Uterus (tissue), 2 donors: ENCODE data around the gene ZKSCAN2.

Experiments
- POLR2A ChIP-seq, 2 donors: fragments of 450-650 bp; IDR thresholded peaks; one replicate each; pipeline ENCODE4 v1.6.1; 2016; ENCODE audit warnings: antibody characterized with exemption in 2 of 2, mild to moderate bottlenecking in 1 of 2, moderate library complexity in 1 of 2
- TF ChIP-seq, protein P1 (sequence below), 4 experiments: fragments of 200-600 bp in 2 of 4; fragments of 450-650 bp in 2 of 4; sonication (generic) in 2 of 4; IDR thresholded peaks; one replicate each; pipeline ENCODE4 v1.5.1; 2016 to 2019; ENCODE audit warnings: antibody characterized with exemption in 4 of 4, mild to moderate bottlenecking in 2 of 4, moderate library complexity in 1 of 4

- TF ChIP-seq, protein P1, sequence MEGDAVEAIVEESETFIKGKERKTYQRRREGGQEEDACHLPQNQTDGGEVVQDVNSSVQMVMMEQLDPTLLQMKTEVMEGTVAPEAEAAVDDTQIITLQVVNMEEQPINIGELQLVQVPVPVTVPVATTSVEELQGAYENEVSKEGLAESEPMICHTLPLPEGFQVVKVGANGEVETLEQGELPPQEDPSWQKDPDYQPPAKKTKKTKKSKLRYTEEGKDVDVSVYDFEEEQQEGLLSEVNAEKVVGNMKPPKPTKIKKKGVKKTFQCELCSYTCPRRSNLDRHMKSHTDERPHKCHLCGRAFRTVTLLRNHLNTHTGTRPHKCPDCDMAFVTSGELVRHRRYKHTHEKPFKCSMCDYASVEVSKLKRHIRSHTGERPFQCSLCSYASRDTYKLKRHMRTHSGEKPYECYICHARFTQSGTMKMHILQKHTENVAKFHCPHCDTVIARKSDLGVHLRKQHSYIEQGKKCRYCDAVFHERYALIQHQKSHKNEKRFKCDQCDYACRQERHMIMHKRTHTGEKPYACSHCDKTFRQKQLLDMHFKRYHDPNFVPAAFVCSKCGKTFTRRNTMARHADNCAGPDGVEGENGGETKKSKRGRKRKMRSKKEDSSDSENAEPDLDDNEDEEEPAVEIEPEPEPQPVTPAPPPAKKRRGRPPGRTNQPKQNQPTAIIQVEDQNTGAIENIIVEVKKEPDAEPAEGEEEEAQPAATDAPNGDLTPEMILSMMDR (IDR thresholded peaks at IDR 0.05), result no peak
- no peak for TF ChIP-seq POLR2A (IDR thresholded peaks at IDR 0.05)
Observed at GRCh38 chr16:25264597-25264996, 7.0 kb upstream of the ZKSCAN2 start.
